Stromal cell of bone marrow (primary cell): ENCODE data around the gene KY.

Source experiments
- DNase-seq: peaks from one replicate; pipeline ENCODE4 v3.0.0-alpha.2; 2012; ENCODE audit warnings: low read depth

Gene KY

GRCh38 chr3:134619301-134619615 is 31.6 kb downstream of the KY start:
- no peak for DNase-seq

DNA sequence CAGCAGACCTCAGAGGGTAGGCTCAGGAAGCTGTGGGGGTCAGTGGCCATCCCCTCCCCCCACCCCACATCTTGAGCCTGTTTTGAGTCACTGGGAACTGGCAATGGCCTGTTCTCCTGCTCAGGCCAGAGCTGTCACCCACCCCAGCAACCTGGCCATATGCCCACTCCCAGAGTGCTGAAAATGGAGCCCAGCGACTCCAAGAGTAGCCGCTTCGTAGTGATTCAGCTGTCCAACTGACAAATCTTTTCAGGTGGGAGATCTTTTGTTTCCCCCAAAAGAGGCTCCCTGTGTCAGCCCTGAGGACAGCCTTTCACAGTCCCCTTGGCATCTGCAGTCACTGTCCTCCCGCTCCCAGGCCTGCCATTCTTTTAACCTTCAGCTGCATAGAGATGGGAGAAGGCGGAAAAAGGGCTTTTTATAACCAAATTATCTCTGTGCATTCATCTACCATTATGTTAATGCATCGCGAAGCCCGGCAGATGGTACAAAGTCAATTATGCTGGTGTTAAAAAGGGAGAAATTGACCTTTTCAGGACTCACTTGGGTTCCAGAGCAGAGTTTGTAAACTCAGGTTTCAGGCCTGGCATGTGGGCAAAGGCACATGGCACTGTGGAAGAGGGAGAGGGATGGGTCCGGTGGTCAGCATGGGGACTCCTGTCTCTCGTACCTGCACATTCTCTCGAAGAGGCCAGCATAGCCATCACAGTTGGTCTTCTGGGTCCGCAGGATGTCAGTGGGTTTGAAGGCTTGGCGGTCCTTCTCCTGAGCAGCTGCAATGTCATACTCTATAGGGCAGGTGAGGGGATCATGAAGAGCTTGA is 32.1 kb downstream of the KY start:
- DNase-seq = no peak

GRCh38 chr3:134617608-134618477 is 33.0 kb downstream of the KY start:
- DNase-seq = no peak

DNA sequence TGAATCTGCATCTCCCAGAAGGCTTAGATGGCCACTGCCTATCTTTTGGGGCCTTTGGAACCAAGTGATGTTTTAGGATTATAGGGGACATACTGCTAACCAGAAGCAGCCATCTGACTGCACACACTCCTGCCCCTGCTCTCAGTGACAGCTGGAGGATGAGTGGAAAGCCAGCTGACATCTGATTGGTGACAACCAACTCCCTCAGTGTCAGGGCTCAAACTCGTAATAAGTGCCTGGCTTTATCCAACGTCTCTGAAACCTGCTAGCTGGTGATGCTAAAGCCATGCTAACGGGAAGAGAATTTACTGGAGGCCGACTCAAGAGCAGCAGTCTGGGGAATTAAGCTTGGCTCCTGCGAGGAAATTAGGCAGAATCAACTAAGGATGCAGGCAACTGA is 35.1 kb downstream of the KY start:
- DNase-seq = no peak

- DNase-seq = no peak
Measured at GRCh38 chr3:134614955-134615354, 35.9 kb downstream of the KY start.

GRCh38 chr3:134613006-134613520 is 37.8 kb downstream of the KY start:
- no peak for DNase-seq

GRCh38 chr3:134611516-134611915 is 39.3 kb downstream of the KY start:
- DNase-seq = no peak

GRCh38 chr3:134610432-134611385 is 40.1 kb downstream of the KY start:
- no peak for DNase-seq

- DNase-seq = no peak
Measured at GRCh38 chr3:134609821-134610431, 40.9 kb downstream of the KY start.

- DNase-seq = no peak
Measured at GRCh38 chr3:134608771-134609435, 41.9 kb downstream of the KY start.

- no peak for DNase-seq
Measured at GRCh38 chr3:134608023-134608770, 42.6 kb downstream of the KY start.

- DNase-seq = no peak
Measured at GRCh38 chr3:134607054-134608022, 43.5 kb downstream of the KY start.

DNA sequence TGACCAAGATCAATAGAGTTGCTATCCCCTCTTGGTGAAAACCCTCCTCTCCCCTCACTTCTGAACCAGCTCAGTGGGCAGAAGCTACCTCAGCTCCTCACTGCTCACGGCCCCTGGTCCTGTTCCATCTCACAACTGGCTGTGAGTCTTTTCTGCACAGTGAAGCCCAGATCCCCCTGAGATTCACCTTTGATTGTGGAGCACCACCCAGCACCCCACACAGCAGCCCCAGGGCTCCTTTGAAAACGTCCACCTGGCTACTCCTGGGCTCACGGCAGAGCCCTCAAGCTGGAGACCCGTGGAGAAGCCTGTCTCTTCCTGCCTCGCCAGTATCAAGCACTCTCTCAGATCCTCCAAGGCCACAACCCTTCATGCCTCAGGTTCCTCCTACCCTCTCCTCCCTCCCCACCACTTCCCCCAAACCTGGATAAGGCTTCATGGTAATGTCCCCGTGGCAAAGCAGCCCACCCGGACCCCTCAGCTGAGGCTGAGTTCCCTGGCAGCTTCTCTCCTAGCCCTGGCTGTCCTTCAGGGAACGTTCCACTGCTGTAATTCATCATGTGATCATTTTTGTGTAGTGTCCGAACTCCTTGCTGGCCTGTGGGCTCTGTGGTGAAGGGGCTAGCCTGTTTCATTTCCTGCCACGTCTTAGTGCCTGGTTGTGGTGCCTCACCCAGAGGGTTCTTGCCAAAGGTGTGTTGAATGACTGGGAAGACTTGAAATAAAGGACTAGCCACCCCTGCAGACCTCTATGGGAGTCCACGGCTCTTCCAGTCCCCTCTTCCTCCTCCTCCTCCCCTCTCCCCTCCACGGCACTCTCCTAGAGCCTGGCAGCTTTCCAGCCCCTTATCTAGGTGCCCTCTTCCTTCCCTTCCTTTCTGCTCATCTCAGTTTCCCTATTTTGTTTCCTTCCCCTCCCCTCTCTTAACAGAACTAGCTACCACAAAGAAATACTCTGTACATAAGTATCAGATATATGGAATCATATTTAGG is 44.5 kb downstream of the KY start:
- DNase-seq = no peak

DNA sequence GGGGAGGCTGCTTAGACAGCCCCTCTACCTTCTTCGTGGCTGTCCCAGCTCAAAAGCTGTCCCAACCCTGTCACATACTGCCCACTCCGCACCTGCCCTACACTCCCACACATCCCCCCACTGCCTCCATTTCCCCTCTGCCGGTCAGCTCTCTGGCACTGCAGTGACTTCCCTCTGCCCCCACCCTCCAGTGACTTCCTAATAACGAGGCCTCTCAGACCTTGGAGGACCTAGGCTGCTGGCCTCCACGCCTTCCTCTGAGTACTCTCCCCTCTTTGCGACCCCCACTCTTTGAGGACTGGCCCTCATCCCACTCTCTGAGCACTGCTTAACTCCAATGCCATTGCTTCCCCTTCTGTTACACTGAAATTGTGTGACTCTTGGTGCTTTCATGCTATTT is 45.3 kb downstream of the KY start:
- no peak for DNase-seq

DNA sequence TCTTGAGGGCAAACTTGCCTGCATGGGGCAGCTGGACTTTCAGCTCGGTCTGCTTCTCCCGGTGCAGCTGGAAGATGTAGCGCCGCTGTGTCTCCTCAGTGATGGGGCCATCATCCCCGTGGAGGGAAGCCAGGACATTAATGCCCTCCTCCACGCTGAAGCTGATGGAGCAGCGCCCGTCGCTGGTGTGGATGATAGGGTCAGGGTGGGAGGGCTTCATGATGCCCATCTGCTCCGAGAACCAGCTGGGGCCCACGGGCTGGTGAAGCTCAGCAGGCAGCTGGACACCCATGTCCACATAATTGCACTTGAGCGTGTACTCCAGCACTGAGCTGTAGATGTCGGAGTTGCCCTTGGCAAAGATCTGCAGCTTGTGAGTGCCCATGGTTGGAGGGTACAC is 46.9 kb downstream of the KY start:
- no peak for DNase-seq

- no peak for DNase-seq
Measured at GRCh38 chr3:134603480-134603879, 47.3 kb downstream of the KY start.

DNA sequence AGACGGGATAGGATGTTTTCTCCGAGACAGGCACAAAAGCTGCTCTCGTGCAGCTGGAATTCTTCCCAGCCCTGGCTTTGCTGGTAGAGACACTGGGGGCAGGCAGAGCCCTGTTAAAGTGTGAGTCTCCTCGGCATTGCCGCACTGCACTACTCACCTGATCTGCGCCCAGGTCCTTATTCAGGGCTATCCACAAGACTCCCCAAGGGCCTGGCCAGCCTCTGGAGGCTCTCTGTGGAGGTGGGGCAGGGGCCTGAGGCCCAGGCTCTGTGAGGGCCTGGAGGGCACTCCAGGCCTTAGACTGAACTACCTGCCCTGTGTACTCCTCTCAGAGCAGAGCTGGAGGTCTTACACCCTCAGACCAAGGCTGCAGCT is 48.4 kb downstream of the KY start:
- no peak for DNase-seq
